ENCODE results near the gene ZNF540.

DNA sequence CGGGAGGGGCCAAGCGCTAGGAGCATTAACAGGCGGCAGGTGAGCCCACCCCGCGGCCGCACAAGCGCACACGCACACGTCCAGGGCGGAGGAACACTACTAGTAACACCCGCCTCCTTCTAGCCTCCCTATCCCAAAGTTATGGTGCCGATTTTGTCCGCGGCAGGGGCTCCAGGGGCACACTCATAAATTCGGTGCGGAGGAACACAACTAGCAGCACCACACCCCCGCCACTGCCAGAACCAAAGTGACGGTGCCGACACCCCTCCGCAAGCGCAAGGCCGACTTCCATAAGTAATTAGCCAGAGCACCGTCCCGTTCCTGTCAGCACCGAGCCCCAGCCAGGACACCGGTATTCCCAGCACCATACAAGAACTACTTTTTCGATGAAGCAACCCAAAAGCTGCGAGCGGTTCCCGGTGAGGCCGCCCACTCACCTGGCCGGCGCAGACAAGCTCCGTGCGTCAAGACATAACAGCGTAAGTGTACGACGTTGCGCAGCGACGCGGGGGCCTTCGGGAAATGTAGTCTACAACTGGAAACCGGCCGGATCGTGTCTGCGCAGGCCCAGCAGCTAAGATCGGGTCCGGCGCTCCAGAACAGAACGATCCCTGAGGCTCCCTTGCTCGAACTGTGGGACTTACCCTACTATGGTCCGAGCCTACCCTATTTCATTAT lies at the start of gene ZNF540, which contains the start of gene ZNF571:
- TF ChIP-seq, protein P1, sequence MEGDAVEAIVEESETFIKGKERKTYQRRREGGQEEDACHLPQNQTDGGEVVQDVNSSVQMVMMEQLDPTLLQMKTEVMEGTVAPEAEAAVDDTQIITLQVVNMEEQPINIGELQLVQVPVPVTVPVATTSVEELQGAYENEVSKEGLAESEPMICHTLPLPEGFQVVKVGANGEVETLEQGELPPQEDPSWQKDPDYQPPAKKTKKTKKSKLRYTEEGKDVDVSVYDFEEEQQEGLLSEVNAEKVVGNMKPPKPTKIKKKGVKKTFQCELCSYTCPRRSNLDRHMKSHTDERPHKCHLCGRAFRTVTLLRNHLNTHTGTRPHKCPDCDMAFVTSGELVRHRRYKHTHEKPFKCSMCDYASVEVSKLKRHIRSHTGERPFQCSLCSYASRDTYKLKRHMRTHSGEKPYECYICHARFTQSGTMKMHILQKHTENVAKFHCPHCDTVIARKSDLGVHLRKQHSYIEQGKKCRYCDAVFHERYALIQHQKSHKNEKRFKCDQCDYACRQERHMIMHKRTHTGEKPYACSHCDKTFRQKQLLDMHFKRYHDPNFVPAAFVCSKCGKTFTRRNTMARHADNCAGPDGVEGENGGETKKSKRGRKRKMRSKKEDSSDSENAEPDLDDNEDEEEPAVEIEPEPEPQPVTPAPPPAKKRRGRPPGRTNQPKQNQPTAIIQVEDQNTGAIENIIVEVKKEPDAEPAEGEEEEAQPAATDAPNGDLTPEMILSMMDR (conservative IDR thresholded peaks at IDR 0.05; ENCODE audit: low read length) = no peak
- TF ChIP-seq EZH2phosphoT487 (IDR thresholded peaks at IDR 0.05; ENCODE audit: borderline replicate concordance) = no peak
